ENCODE data around the gene RBM15. TPM values are rescaled to one million over a fixed set of nuclear protein-coding genes. Genes with fewer than 3 reads are reported as not detected.

The RBM15 gene, protein sequence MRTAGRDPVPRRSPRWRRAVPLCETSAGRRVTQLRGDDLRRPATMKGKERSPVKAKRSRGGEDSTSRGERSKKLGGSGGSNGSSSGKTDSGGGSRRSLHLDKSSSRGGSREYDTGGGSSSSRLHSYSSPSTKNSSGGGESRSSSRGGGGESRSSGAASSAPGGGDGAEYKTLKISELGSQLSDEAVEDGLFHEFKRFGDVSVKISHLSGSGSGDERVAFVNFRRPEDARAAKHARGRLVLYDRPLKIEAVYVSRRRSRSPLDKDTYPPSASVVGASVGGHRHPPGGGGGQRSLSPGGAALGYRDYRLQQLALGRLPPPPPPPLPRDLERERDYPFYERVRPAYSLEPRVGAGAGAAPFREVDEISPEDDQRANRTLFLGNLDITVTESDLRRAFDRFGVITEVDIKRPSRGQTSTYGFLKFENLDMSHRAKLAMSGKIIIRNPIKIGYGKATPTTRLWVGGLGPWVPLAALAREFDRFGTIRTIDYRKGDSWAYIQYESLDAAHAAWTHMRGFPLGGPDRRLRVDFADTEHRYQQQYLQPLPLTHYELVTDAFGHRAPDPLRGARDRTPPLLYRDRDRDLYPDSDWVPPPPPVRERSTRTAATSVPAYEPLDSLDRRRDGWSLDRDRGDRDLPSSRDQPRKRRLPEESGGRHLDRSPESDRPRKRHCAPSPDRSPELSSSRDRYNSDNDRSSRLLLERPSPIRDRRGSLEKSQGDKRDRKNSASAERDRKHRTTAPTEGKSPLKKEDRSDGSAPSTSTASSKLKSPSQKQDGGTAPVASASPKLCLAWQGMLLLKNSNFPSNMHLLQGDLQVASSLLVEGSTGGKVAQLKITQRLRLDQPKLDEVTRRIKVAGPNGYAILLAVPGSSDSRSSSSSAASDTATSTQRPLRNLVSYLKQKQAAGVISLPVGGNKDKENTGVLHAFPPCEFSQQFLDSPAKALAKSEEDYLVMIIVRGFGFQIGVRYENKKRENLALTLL
- total RNA-seq: 44.7 and 45.4 TPM in 2 replicates

DNA sequence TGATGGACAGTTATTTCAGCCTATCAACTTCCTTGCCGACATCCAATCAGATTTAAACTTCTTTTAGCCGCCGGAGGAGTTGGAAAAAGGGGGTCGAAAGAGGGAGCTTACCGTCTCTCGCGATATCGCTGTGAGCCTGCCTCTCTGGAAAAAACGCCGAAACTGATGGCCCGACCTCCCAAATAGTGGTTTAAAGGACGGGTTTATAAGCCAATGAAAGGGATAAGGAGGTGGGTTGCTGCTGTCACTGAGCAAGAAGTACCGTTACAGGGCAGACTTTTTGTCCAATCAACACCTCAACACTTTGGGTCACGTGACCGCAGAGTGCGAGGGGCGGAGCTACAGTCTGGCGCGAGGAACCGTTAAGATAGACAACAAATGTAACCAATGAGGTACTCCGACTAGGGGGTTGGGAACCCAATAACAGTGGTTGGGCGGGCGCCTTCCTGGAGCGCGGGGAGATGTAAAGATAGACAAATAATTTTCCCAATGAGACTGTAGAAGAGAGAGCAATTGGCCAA lies at the start of gene RBM15:
Gene RBM15 (plus strand): TSS at position 492 of the 521 bp plus-strand sequence. CDS start 29 bp downstream, at position 521.

DNA sequence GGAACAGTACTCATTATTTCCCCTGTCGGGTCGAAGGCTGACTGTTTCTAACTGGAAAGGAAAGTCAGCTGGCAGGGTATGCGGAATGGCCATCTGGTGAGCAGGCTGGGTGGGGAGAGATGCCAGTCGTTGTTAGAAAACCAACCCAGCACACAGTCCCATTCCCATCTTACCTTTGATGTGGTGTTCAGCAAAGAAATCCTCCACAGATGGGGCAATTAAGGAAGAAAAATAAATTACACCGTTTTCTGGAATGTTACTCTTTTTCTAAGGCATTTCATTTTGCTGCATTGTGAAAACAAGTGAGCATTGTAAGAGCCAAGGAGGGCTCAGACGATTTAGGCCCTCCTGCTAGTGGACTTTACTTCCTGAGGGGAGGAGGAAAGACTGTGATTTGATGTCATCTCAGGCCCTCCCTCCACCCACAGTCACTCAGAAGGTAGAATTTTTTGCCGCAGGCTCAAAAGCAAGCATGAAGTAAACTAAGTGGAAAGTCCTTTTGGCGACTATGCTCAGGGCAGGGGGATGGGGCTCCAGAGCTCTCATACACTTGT lies 51.6 kb downstream of the RBM15 start, which contains the start of gene SLC16A4:
Gene SLC16A4 (minus strand): TSS at position 335 of the 554 bp plus-strand sequence. CDS start 1,703 bp downstream, outside the sequence.

Other genes with a start within 250 kb of the RBM15 start
- gene UBL4B, start 226.9 kb upstream of the RBM15 start, total RNA-seq: not detected in 2 replicates
- gene SLC6A17, start 188.9 kb upstream of the RBM15 start, total RNA-seq: under 0.01 and 0.76 TPM in 2 replicates
- gene KCNC4, start 129.1 kb upstream of the RBM15 start, total RNA-seq: 2.6 and 6.5 TPM in 2 replicates
- gene SLC16A4, start 51.6 kb downstream of the RBM15 start, total RNA-seq: 1.4 and 1.6 TPM in 2 replicates
- 60.1 and 71.6 TPM in 2 replicates for gene LAMTOR5, start 68.3 kb downstream of the RBM15 start, total RNA-seq
- gene PROK1, start 111.8 kb downstream of the RBM15 start, total RNA-seq: not detected in 2 replicates
- gene KCNA10, start 179.8 kb downstream of the RBM15 start, total RNA-seq: not detected in 2 replicates